ENCODE measurements around the gene CCDC97.

CCDC97 gene

GRCh38 chr19:41320185-41320518 is 10.2 kb downstream of the CCDC97 start:
- Mint-ChIP-seq H3K4me1 (peaks cover 40 to 62% of the 10 kb centered on the region in 2 donors), H3K27me3 (no peaks in the 10 kb centered on the region), H3K36me3 (peaks cover 49 to 74% of the 10 kb centered on the region in 2 donors), H3K9me3 (no peaks in the 10 kb centered on the region), H3K27ac (peak overlapping the region; percentile 71), H3K4me3 (no peak overlapping the region)
- ATAC-seq (replicated peaks) (no peak), DNase-seq (no peak)

GRCh38 chr19:41320568-41320967 is 10.6 kb downstream of the CCDC97 start:
- no peak for ATAC-seq (replicated peaks)
- no peaks in the 10 kb centered on the region for H3K9me3 Mint-ChIP-seq
- no peak for DNase-seq
- H3K27me3 Mint-ChIP-seq, result no peaks in the 10 kb centered on the region
- no peak overlapping the region for H3K4me3 Mint-ChIP-seq
- peaks cover 51 to 78% of the 10 kb centered on the region in 2 donors for H3K36me3 Mint-ChIP-seq
- peak overlapping the region; percentile 56 for H3K27ac Mint-ChIP-seq
- H3K4me1 Mint-ChIP-seq, result peaks cover 44 to 66% of the 10 kb centered on the region in 2 donors

GRCh38 chr19:41321204-41321599 is 11.2 kb downstream of the CCDC97 start:
- ATAC-seq (replicated peaks) (no peak), DNase-seq (no peak)
- peaks cover 47 to 69% of the 10 kb centered on the region in 2 donors for H3K4me1 Mint-ChIP-seq
- no peak overlapping the region for H3K4me3 Mint-ChIP-seq
- H3K9me3 Mint-ChIP-seq, result no peaks in the 10 kb centered on the region
- H3K36me3 Mint-ChIP-seq, result peaks cover 49 to 78% of the 10 kb centered on the region in 2 donors
- no peaks in the 10 kb centered on the region for H3K27me3 Mint-ChIP-seq
- peak overlapping the region; percentile 56 for H3K27ac Mint-ChIP-seq

DNA sequence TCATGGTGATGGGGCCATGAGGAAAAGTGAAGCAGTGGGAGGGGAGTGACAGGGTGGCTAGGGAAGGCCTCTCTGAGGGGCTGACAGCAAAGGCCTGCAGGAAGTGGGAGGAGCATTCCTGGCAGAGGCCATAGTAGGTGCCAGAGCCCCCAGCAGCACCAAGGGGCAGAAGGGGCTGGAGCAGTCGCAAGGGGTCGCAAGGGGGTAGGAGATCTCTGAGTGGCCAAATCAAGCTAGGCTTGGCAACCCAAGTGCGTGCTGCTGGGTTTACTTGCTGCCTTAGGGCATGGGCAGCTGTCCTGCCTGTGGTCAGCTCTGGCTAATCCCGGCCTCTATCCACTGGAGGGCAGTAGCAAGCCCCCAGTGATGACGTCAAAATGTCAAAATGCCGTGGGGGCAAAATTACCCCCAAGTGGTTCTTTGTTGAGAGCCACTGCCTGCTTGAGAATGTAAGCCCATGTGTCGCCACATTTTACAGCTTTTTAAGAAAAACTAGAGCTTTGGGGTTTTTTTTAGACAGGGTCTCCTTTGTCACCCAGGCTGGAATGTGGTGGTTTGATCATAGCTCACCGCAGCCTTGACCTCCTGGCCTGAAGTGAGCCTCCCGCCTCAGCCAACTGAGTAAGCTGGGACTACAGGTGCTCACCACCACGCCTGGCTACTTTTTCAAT is 11.8 kb downstream of the CCDC97 start:
- Mint-ChIP-seq H3K4me3 (no peak overlapping the region), H3K27ac (peak overlapping the region; percentile 56), H3K4me1 (peaks cover 52 to 73% of the 10 kb centered on the region in 2 donors)

DNA sequence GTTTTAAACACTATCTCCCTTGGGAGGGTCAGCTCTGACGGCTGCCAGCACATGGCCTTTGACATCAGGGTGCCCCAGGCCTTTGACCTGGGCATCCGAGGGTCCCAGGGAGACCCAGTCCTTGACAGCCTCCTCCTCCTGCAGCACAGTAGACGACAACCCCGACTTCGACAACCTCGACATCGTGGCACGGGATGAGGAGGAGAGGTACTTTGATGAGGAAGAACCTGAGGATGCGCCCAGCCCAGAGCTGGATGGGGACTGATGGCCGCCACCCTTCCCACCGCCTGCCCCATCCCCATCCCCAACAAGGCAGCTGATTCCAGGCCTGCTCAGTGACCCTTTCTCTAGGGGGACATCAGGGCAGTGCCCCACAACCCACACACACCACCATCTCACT is 12.5 kb downstream of the CCDC97 start:
- H3K4me3 Mint-ChIP-seq, result peak overlapping the region in 1 of 2 donors; percentile 20
- peaks cover 42 to 74% of the 10 kb centered on the region in 2 donors for H3K36me3 Mint-ChIP-seq
- DNase-seq (no peak), ATAC-seq (replicated peaks) (no peak)
- H3K27ac Mint-ChIP-seq, result peak overlapping the region; percentile 87
- peaks cover 54 to 75% of the 10 kb centered on the region in 2 donors for H3K4me1 Mint-ChIP-seq
- no peaks in the 10 kb centered on the region for H3K27me3 Mint-ChIP-seq
- no peaks in the 10 kb centered on the region for H3K9me3 Mint-ChIP-seq

More for the DNA sequence above, 11.8 kb downstream of the CCDC97 start:
- peaks cover 46 to 76% of the 10 kb centered on the region in 2 donors for H3K36me3 Mint-ChIP-seq
- DNase-seq (no peak), ATAC-seq (replicated peaks) (no peak)
- H3K27me3 Mint-ChIP-seq, result no peaks in the 10 kb centered on the region
- H3K9me3 Mint-ChIP-seq, result no peaks in the 10 kb centered on the region

DNA sequence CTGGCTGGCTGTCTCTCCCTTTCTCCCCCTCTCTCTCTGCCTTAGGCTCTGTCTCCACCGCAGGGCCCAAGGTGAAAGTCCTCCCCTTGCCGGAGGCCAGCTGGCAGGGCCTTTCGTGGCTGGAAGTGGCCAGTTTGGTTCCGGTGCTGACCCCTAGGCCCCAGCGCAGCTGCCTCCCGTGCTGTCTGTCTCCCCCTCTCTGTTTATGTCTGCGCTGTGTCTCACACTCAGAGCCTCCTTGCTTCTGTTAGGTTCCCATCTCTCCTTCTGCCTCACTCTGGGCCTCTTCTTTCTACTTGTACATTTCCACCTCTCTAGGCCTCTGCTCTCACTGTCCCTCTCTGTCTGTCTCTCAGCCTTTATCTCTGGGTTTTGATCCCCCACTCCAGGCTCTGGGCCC is 13.1 kb downstream of the CCDC97 start:
- peak overlapping the region; percentile 87 for H3K27ac Mint-ChIP-seq
- no peak for ATAC-seq (replicated peaks)
- peaks cover 56 to 75% of the 10 kb centered on the region in 2 donors for H3K4me1 Mint-ChIP-seq
- H3K36me3 Mint-ChIP-seq, result peaks cover 40 to 73% of the 10 kb centered on the region in 2 donors
- peak overlapping the region; percentile 18 to 20 for H3K4me3 Mint-ChIP-seq
- H3K9me3 Mint-ChIP-seq, result no peaks in the 10 kb centered on the region
- H3K27me3 Mint-ChIP-seq, result no peaks in the 10 kb centered on the region
- DNase-seq, result no peak

DNA sequence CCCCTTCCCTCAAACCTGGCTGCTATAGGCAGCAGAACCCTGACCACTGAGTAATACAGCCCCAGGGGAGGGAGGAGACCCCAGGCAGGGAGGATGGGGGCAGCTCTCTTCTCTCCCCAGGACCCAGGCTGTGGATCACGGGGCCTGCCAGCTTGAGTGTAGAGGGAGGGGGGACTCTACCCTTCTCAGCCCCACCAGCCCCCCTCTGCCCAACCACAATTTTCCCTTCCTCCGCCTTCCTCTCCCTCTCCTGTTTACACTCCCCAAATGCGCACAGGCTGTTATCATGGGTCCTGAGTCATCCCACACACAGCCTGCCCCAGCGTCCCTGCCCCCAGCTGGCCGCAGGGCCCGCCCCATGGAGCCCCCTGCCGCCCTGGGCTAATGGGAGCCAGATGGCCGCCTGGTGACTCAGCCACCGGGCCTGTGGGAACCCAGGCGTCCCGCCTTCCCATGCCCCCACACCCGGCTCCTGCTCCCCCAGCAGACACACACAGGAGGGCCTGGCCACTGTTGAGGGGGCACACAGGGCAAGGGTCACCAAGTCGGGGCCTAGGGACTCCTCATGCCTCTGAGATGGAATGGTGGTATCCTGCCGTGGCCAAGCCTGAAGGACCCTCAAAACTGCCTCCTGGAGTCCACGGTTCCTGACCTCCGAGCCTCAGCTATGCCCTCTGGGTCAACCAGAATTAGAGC is 13.6 kb downstream of the CCDC97 start:
- DNase-seq (no peak), ATAC-seq (replicated peaks) (no peak)
- no peaks in the 10 kb centered on the region for H3K27me3 Mint-ChIP-seq
- peak overlapping the region; percentile 18 to 20 for H3K4me3 Mint-ChIP-seq
- peaks cover 62 to 75% of the 10 kb centered on the region in 2 donors for H3K4me1 Mint-ChIP-seq
- H3K36me3 Mint-ChIP-seq, result peaks cover 40 to 73% of the 10 kb centered on the region in 2 donors
- H3K27ac Mint-ChIP-seq, result peak overlapping the region; percentile 97
- H3K9me3 Mint-ChIP-seq, result no peaks in the 10 kb centered on the region

DNA sequence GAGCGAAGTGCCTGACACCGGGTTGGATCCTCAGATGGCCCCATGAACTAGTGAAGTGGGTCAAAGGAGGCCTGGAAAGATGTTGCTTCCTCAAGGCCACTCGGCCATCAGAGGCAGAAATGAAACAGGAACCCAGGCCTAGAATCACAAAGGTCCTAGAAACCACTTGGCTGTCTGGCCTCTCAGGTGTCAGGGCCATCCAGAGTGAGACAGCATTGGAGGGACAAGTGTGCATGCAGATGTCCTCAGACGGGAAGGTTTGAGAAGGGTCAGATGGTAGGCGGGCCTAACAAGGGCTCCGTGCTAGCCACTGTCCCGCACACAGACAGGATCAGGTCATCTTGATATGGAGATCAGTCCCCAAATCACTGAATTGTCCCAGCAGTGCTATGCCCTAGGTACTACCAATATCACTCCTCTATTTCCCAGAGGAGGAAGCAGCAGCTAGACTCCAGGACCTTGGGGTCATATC is 14.3 kb downstream of the CCDC97 start:
- peaks cover 46 to 74% of the 10 kb centered on the region in 2 donors for H3K36me3 Mint-ChIP-seq
- ATAC-seq (replicated peaks) (no peak), DNase-seq (no peak)
- H3K9me3 Mint-ChIP-seq, result no peaks in the 10 kb centered on the region
- H3K27me3 Mint-ChIP-seq, result no peaks in the 10 kb centered on the region
- H3K27ac Mint-ChIP-seq, result peak overlapping the region; percentile 97
- peak overlapping the region in 1 of 2 donors; percentile 65 for H3K4me3 Mint-ChIP-seq
- peaks cover 65 to 82% of the 10 kb centered on the region in 2 donors for H3K4me1 Mint-ChIP-seq

DNA sequence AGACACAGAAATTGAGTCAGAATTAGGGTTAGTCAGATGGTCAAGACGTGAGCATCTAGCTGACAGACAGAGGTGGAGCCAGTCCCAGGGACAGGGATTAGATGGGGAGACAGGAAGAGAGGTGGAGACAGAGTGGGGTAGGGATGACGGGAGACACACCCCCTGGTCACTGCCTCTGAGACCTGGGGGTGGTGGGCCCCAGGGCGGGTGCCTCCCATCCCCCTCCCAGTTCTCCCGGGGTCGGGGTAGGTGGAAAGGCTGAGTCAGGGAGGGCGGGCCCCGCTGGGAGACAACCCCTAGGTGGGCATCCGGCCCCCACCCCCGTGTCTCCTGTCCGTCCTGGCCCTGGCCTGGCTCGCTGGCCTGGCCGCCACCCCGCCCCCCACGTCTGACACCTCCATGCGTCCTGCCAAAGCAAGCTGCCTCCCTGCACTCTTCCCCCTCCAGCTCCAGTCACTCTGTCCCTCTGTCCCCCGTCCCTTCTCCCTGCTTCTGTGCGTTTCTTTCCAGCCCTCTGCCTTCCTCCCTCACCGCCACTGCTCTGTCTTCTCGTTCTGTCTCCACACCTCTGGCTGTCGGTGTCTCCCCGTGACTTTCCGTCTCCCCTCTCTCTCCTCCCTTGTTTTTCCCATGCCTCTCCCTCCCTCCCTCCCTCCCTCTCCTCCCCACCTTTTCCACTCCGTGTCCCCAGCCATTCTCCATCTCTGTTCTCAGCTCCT is 15.1 kb downstream of the CCDC97 start:
- Mint-ChIP-seq H3K4me1 (peaks cover 65 to 83% of the 10 kb centered on the region in 2 donors), H3K27ac (peak overlapping the region; percentile 97), H3K27me3 (no peaks in the 10 kb centered on the region), H3K4me3 (peak overlapping the region; percentile 70 to 73), H3K36me3 (peaks cover 40 to 66% of the 10 kb centered on the region in 2 donors), H3K9me3 (no peaks in the 10 kb centered on the region)
- no peak for DNase-seq
- ATAC-seq (replicated peaks), result no peak

DNA sequence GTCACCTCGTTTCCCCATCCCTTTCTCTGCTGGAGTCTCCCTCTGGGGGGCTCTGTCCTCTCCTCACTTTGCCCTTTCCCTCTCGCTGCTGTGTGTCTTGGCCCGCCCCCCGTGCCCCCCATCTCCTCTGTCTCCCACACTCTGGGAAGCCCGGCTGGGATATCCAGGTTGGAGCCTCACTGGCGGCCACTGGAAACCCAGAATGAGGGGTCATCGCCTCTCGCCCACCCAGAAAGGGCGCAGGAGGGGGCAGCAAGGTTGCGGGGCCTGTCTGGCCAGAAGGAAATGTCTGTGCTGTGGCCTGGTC is 15.6 kb downstream of the CCDC97 start:
- Mint-ChIP-seq H3K27ac (peak overlapping the region; percentile 97), H3K4me3 (peak overlapping the region; percentile 70 to 73), H3K36me3 (peaks cover 42 to 69% of the 10 kb centered on the region in 2 donors), H3K27me3 (no peaks in the 10 kb centered on the region), H3K4me1 (peaks cover 67 to 87% of the 10 kb centered on the region in 2 donors), H3K9me3 (no peaks in the 10 kb centered on the region)
- DNase-seq, result no peak
- no peak for ATAC-seq (replicated peaks)

- Mint-ChIP-seq H3K36me3 (peaks cover 40 to 68% of the 10 kb centered on the region in 2 donors), H3K27ac (peak overlapping the region; percentile 97), H3K4me1 (peaks cover 66 to 91% of the 10 kb centered on the region in 2 donors), H3K9me3 (no peaks in the 10 kb centered on the region), H3K4me3 (peak overlapping the region; percentile 79 to 81), H3K27me3 (no peaks in the 10 kb centered on the region)
- ATAC-seq (replicated peaks) (peak; percentile 53 to 59), DNase-seq (peak; percentile 53)
Measured at GRCh38 chr19:41325947-41326706, 16.2 kb downstream of the CCDC97 start.

DNA sequence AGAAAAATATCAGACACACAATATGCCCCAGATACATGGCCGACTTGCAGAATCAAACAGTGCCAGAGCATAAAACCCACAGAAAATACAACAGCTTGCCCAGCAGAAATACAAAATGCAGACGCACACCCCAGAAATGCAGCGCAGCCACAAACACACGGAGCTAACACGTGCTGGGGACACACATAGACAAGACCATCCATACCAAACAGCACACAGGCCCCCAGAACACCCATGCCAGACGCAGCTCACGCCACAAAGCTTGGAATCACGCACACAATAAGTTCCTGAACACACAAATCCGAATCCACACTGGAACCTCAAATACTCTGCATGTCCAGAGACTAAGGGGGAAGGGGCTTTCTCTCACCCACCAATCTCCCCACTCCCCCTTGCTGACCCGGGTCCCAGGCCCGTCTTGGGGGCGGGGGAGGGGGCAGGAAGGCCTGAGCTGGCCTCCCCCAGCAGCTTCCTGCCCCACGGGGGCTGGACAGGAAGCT is 17.2 kb downstream of the CCDC97 start:
- Mint-ChIP-seq H3K27ac (peak overlapping the region; percentile 92), H3K4me1 (peaks cover 71 to 91% of the 10 kb centered on the region in 2 donors), H3K4me3 (peak overlapping the region; percentile 79 to 81), H3K36me3 (peaks cover 45 to 74% of the 10 kb centered on the region in 2 donors), H3K27me3 (no peaks in the 10 kb centered on the region), H3K9me3 (no peaks in the 10 kb centered on the region)
- ATAC-seq (replicated peaks), result no peak
- DNase-seq, result no peak

DNA sequence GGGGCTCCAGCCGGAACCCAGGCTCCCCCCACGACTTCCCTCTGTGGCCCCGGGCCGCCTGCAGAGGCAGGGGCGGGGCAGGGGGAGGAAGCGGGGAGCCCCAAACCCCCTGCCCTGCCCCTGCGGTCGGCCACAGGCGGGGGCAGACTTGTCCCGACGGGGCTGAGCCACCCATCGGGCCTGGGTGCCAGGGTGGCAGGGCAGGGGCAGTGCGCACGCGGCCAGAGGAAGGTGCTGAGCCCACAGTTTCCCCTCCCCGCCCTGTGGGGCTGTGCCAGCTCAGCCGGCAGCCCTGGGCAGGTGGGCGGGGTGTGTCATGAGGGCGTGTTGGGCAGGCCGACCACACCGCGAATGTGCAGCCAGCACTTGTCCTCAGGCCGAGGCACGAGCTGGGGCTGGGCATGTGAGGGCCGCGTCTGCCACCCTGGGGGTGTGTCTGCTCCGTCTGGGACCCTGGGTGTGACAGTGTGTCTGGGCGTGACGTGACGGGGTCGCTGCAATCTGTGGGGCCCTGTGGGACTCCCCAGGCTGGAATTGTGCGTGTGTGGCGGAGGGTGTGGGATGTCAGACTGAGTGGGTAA is 17.7 kb downstream of the CCDC97 start:
- H3K4me3 Mint-ChIP-seq, result peak overlapping the region; percentile 79 to 81
- H3K36me3 Mint-ChIP-seq, result peaks cover 44 to 73% of the 10 kb centered on the region in 2 donors
- ATAC-seq (replicated peaks) (peak; percentile 69 to 75), DNase-seq (peak; percentile 80)
- no peaks in the 10 kb centered on the region for H3K27me3 Mint-ChIP-seq
- peaks cover 68 to 88% of the 10 kb centered on the region in 2 donors for H3K4me1 Mint-ChIP-seq
- H3K9me3 Mint-ChIP-seq, result no peaks in the 10 kb centered on the region
- peak overlapping the region; percentile 96 for H3K27ac Mint-ChIP-seq

All from stimulated activated naive B cell treated with anti-CD40 and anti-IgM and Interleukin-4, amounts not matched to agents 10 μg/mL and 1 μg/mL and 100 μg/mL, for 72 hours (primary cell).